H9 (cell line): ENCODE measurements around the gene FAF1. TPM values are rescaled to one million over a fixed set of nuclear protein-coding genes. Genes with fewer than 3 reads are reported as not detected.

Experiments
- DNase-seq: peaks from one replicate; pipeline ENCODE4 v3.0.0-alpha.2; 2017
- H2AFZ ChIP-seq: one replicate; pipeline ENCODE4 v1.6.1; 2013; ENCODE audit warnings: mild to moderate bottlenecking, low read length, control low read depth, moderate library complexity
- H2AK5ac ChIP-seq: 2 replicates; pipeline ENCODE4 v1.6.1; 2013; ENCODE audit warnings: low read length, control low read depth, mixed read lengths; ENCODE audit not compliant: insufficient read length
- H2BK120ac ChIP-seq: one replicate; pipeline ENCODE4 v1.6.1; 2013; ENCODE audit warnings: low read depth, mild to moderate bottlenecking, low read length, control low read depth, inconsistent platforms; ENCODE audit not compliant: poor library complexity, severe bottlenecking
- H2BK12ac ChIP-seq: 2 replicates; pipeline ENCODE4 v1.6.1; 2013; ENCODE audit warnings: low read length, control low read depth, mixed read lengths, low read depth; ENCODE audit not compliant: insufficient read length
- H2BK15ac ChIP-seq: 2 replicates; pipeline ENCODE4 v1.6.1; 2013; ENCODE audit warnings: low read depth, low read length, control low read depth
- H2BK20ac ChIP-seq: one replicate; pipeline ENCODE4 v1.6.1; 2013; ENCODE audit warnings: low read depth, mild to moderate bottlenecking, low read length, control low read depth, inconsistent platforms; ENCODE audit not compliant: poor library complexity, severe bottlenecking
- H2BK5ac ChIP-seq: 2 replicates; pipeline ENCODE4 v1.6.1; 2013; ENCODE audit warnings: low read length, control low read depth, mixed read lengths; ENCODE audit not compliant: insufficient read length
- H3K14ac ChIP-seq: 2 replicates; pipeline ENCODE4 v1.6.1; 2013; ENCODE audit warnings: low read length, control low read depth; ENCODE audit not compliant: insufficient read depth
- H3K18ac ChIP-seq: 2 replicates; pipeline ENCODE4 v1.6.1; 2013; ENCODE audit warnings: low read depth, mild to moderate bottlenecking, mixed read lengths, low read length, control low read depth; ENCODE audit not compliant: insufficient read length
- H3K23ac ChIP-seq: 2 replicates; pipeline ENCODE4 v1.6.1; 2013; ENCODE audit warnings: low read length, control low read depth, mixed read lengths, low read depth; ENCODE audit not compliant: insufficient read length
- H3K23me2 ChIP-seq: 2 replicates; pipeline ENCODE4 v1.6.1; 2013; ENCODE audit warnings: low read depth, mild to moderate bottlenecking, mixed read lengths, low read length, control low read depth; ENCODE audit not compliant: insufficient read length, poor library complexity, severe bottlenecking
- H3K27ac ChIP-seq: 2 replicates; pipeline ENCODE4 v1.5.1; 2013; ENCODE audit warnings: low read length, control low read depth, mixed read lengths, low read depth; ENCODE audit not compliant: insufficient read length
- H3K27me3 ChIP-seq: 2 replicates; pipeline ENCODE4 v1.6.1; 2013; ENCODE audit warnings: low read length, control low read depth, inconsistent platforms; ENCODE audit not compliant: insufficient read depth
- H3K4ac ChIP-seq: 2 replicates; pipeline ENCODE4 v1.6.1; 2013; ENCODE audit warnings: low read depth, mild to moderate bottlenecking, control low read depth, inconsistent platforms, low read length, moderate library complexity
- H3K4me1 ChIP-seq: 2 replicates; pipeline ENCODE4 v1.6.1; 2013; ENCODE audit warnings: low read length, control low read depth, inconsistent platforms; ENCODE audit not compliant: insufficient read depth
- H3K4me2 ChIP-seq: 2 replicates; pipeline ENCODE4 v1.6.1; 2013; ENCODE audit warnings: low read length, control low read depth, mixed read lengths; ENCODE audit not compliant: insufficient read length, insufficient read depth
- H3K56ac ChIP-seq: 2 replicates; pipeline ENCODE4 v1.6.1; 2013; ENCODE audit warnings: low read depth, mild to moderate bottlenecking, mixed read lengths, low read length, control low read depth; ENCODE audit not compliant: insufficient read length
- H3K79me1 ChIP-seq: 2 replicates; pipeline ENCODE4 v1.6.1; 2013; ENCODE audit warnings: low read depth, mild to moderate bottlenecking, moderate library complexity, low read length, control low read depth, inconsistent platforms; ENCODE audit not compliant: insufficient read depth, poor library complexity, severe bottlenecking
- H3K79me2 ChIP-seq: 2 replicates; pipeline ENCODE4 v1.6.1; 2013; ENCODE audit warnings: low read length, control low read depth, inconsistent platforms; ENCODE audit not compliant: insufficient read depth
- H3K9ac ChIP-seq: 2 replicates; pipeline ENCODE4 v1.6.1; 2013; ENCODE audit warnings: low read length, control low read depth, mixed read lengths; ENCODE audit not compliant: insufficient read length; ENCODE audit errors: extremely low read depth
- H3K9me3 ChIP-seq: one replicate; pipeline ENCODE4 v1.6.1; 2013; ENCODE audit warnings: low read depth, low read length, inconsistent platforms; ENCODE audit not compliant: control insufficient read depth
- H3T11ph ChIP-seq: one replicate; pipeline ENCODE4 v1.6.1; 2013; ENCODE audit warnings: mild to moderate bottlenecking, low read length, control low read depth, inconsistent platforms
- H4K20me1 ChIP-seq: one replicate; pipeline ENCODE4 v1.6.1; 2013; ENCODE audit not compliant: control insufficient read depth, insufficient read length, insufficient read depth
- H4K5ac ChIP-seq: 2 replicates; pipeline ENCODE4 v1.6.1; 2013; ENCODE audit warnings: low read depth, mild to moderate bottlenecking, mixed read lengths, low read length, control low read depth; ENCODE audit not compliant: insufficient read length
- H4K8ac ChIP-seq: replicated peaks from 2 replicates; pipeline ENCODE4 v1.6.1; 2013; ENCODE audit warnings: low read length, control low read depth, mixed read lengths, low read depth; ENCODE audit not compliant: insufficient read length
- H4K91ac ChIP-seq: 2 replicates; pipeline ENCODE4 v1.6.1; 2013; ENCODE audit warnings: low read depth, mild to moderate bottlenecking, moderate library complexity, mixed read lengths, low read length, control low read depth; ENCODE audit not compliant: insufficient read length
- H3K27ac Mint-ChIP-seq, 3 experiments: 2 replicates in 2 of 3; 3 replicates in 1 of 3; pipeline ENCODE4 v1.8.0; 2020 to 2021; ENCODE audit warnings: mixed read lengths in 3 of 3, mild to moderate bottlenecking in 1 of 3, moderate library complexity in 1 of 3
- H3K27me3 Mint-ChIP-seq: 2 replicates; pipeline ENCODE4 v1.8.0; 2021; ENCODE audit warnings: low read depth, mild to moderate bottlenecking, moderate library complexity, mixed read lengths
- H3K36me3 Mint-ChIP-seq, 3 experiments: 2 replicates in 2 of 3; 3 replicates in 1 of 3; pipeline ENCODE4 v1.8.0; 2020 to 2021; ENCODE audit warnings: low read depth in 3 of 3, mixed read lengths in 3 of 3; ENCODE audit not compliant: insufficient read depth in 1 of 3
- H3K4me1 Mint-ChIP-seq, 2 experiments: 2 replicates each; pipeline ENCODE4 v1.8.0; 2020; ENCODE audit warnings: mixed read lengths in 2 of 2
- H3K4me3 Mint-ChIP-seq, 2 experiments: 2 replicates in 1 of 2; 3 replicates in 1 of 2; pipeline ENCODE4 v1.8.0; 2020 to 2021; ENCODE audit warnings: mild to moderate bottlenecking in 2 of 2, mixed read lengths in 2 of 2, moderate library complexity in 1 of 2
- H3K9me3 Mint-ChIP-seq, 2 experiments: 2 replicates in 1 of 2; 3 replicates in 1 of 2; pipeline ENCODE4 v1.8.0; 2020; ENCODE audit warnings: mild to moderate bottlenecking in 2 of 2, mixed read lengths in 2 of 2, moderate library complexity in 1 of 2
- CTCF ChIP-seq: fragments of 200-600 bp; sonication (generic); conservative IDR thresholded peaks from 3 replicates; pipeline ENCODE4 v1.8.0; 2021; ENCODE audit warnings: antibody characterized with exemption, mild to moderate bottlenecking
- total RNA-seq: library from RNA; stranded (reverse); gene quantifications from 2 replicates; pipeline ENCODE4 v1.2.1, GENCODE V29; 2021

The FAF1 gene
- total RNA-seq, 1 experiment from 2014 or later = 60.8 TPM

- H3K27ac Mint-ChIP-seq = no peak overlapping the region
- Histone ChIP-seq H2BK15ac (no peak overlapping the region), H3K79me1 (no peaks in the 10 kb centered on the region), H3K9me3 (no peaks in the 10 kb centered on the region), H3K23ac (no peak overlapping the region), H3K27ac (no peak overlapping the region), H3K4me1 (no peaks in the 10 kb centered on the region), H2AK5ac (no peak overlapping the region), H2BK5ac (no peak overlapping the region), H3K79me2 (no peaks in the 10 kb centered on the region), H4K8ac (no peak overlapping the region), H3K27me3 (no peaks in the 10 kb centered on the region), H4K91ac (no peak overlapping the region), H2BK12ac (no peak overlapping the region), H3K18ac (no peak overlapping the region), H2BK20ac (no peak overlapping the region), H4K20me1 (no peaks in the 10 kb centered on the region), H4K5ac (no peak overlapping the region), H3K23me2 (no peaks in the 10 kb centered on the region), H2BK120ac (no peak overlapping the region), H3K4me2 (no peak overlapping the region), H3K14ac (no peak overlapping the region), H3T11ph (no peak overlapping the region), H3K9ac (no peak overlapping the region), H2AFZ (no peak overlapping the region), H3K4ac (no peak overlapping the region), H3K56ac (no peak overlapping the region)
- no peaks in the 10 kb centered on the region for H3K9me3 Mint-ChIP-seq
- no peaks in the 10 kb centered on the region for H3K4me1 Mint-ChIP-seq
- peak; percentile 52 for TF ChIP-seq CTCF
- peaks cover 0 to 6% (median 0%) of the 10 kb centered on the region in 3 experiments; a peak in 1 of 7 replicates for H3K36me3 Mint-ChIP-seq
- H3K4me3 Mint-ChIP-seq = no peak overlapping the region
- peaks cover 13% of the 10 kb centered on the region for H3K27me3 Mint-ChIP-seq
- no peak for DNase-seq
These were observed 521.1 kb downstream of the FAF1 start for GRCh38 chr1:50438945-50439344.
